SU-DHL-6 (cell line): ENCODE measurements around the gene DHX35.

Source experiments
- CTCF ChIP-seq: fragments of 200-600 bp; sonication (generic); IDR thresholded peaks from one replicate; pipeline ENCODE4 v1.5.1; 2017; ENCODE audit warnings: antibody characterized with exemption, mild to moderate bottlenecking, low read length, moderate library complexity; ENCODE audit not compliant: insufficient read depth, poor library complexity, severe bottlenecking
- EZH2phosphoT487 ChIP-seq: fragments of 200-600 bp; sonication (generic), shearing (Covaris generic); conservative IDR thresholded peaks from 2 replicates; pipeline ENCODE4 v1.6.1; 2018; ENCODE audit warnings: mild to moderate bottlenecking, antibody characterized with exemption, low read length, moderate library complexity, mixed read lengths

- TF ChIP-seq CTCF: no peak
- no peak for TF ChIP-seq EZH2phosphoT487
Measured at GRCh38 chr20:38979842-38980241, 17.7 kb downstream of the DHX35 start.
